ENCODE results near the gene KRTAP11-1.

The KRTAP11-1 gene

GRCh38 chr21:30881480-30881879, at the start of gene KRTAP11-1:
Gene KRTAP11-1 (minus strand): TSS chr21:30881580. CDS start chr21:30881524, 56 bp downstream.
- Histone ChIP-seq H3K9me3 (ENCODE audit: control insufficient read depth, insufficient read depth, low read length) (no peaks in the 10 kb centered on the region), H3K9ac (ENCODE audit: low read depth, low read length) (no peak within 1 kb of the TSS), H3K4me1 (ENCODE audit: control insufficient read depth, insufficient read depth, low read length) (no peaks in the 10 kb centered on the region), H3K36me3 (ENCODE audit: control insufficient read depth, insufficient read depth, low read length) (no peaks in the 10 kb centered on the region), H3K4me3 (ENCODE audit: low read depth, low read length) (no peak within 1 kb of the TSS), H3K27me3 (ENCODE audit: control insufficient read depth, insufficient read depth, low read length) (no peaks in the 10 kb centered on the region), H3K27ac (ENCODE audit: low read depth, low read length) (no peak within 1 kb of the TSS)

GRCh38 chr21:30924146-30924700, 42.8 kb upstream of the KRTAP11-1 start:
- Histone ChIP-seq H3K9me3 (ENCODE audit: control insufficient read depth, insufficient read depth, low read length) (no peaks in the 10 kb centered on the region), H3K4me1 (ENCODE audit: control insufficient read depth, insufficient read depth, low read length) (no peaks in the 10 kb centered on the region)

GRCh38 chr21:30921129-30921528, 39.7 kb upstream of the KRTAP11-1 start:
- Histone ChIP-seq H3K9ac (ENCODE audit: low read depth, low read length) (no peak overlapping the region), H3K4me1 (ENCODE audit: control insufficient read depth, insufficient read depth, low read length) (no peaks in the 10 kb centered on the region), H3K9me3 (ENCODE audit: control insufficient read depth, insufficient read depth, low read length) (no peaks in the 10 kb centered on the region), H3K4me3 (ENCODE audit: low read depth, low read length) (no peak overlapping the region), H3K27me3 (ENCODE audit: control insufficient read depth, insufficient read depth, low read length) (no peaks in the 10 kb centered on the region), H3K27ac (ENCODE audit: low read depth, low read length) (no peak overlapping the region), H3K36me3 (ENCODE audit: control insufficient read depth, insufficient read depth, low read length) (no peaks in the 10 kb centered on the region)

More at GRCh38 chr21:30924146-30924700, 42.8 kb upstream of the KRTAP11-1 start:
- no peak overlapping the region for H3K27ac ChIP-seq (ENCODE audit: low read depth, low read length)
- H3K4me3 ChIP-seq (ENCODE audit: low read depth, low read length): no peak overlapping the region
- no peaks in the 10 kb centered on the region for H3K27me3 ChIP-seq (ENCODE audit: control insufficient read depth, insufficient read depth, low read length)
- H3K9ac ChIP-seq (ENCODE audit: low read depth, low read length): no peak overlapping the region
- H3K36me3 ChIP-seq (ENCODE audit: control insufficient read depth, insufficient read depth, low read length): no peaks in the 10 kb centered on the region

GRCh38 chr21:30917557-30917956, 36.2 kb upstream of the KRTAP11-1 start:
- Histone ChIP-seq H3K27me3 (ENCODE audit: control insufficient read depth, insufficient read depth, low read length) (no peaks in the 10 kb centered on the region), H3K9me3 (ENCODE audit: control insufficient read depth, insufficient read depth, low read length) (no peaks in the 10 kb centered on the region), H3K36me3 (ENCODE audit: control insufficient read depth, insufficient read depth, low read length) (no peaks in the 10 kb centered on the region), H3K9ac (ENCODE audit: low read depth, low read length) (no peak overlapping the region), H3K4me1 (ENCODE audit: control insufficient read depth, insufficient read depth, low read length) (no peaks in the 10 kb centered on the region), H3K4me3 (ENCODE audit: low read depth, low read length) (no peak overlapping the region), H3K27ac (ENCODE audit: low read depth, low read length) (no peak overlapping the region)

- no peaks in the 10 kb centered on the region for H3K27me3 ChIP-seq (ENCODE audit: control insufficient read depth, insufficient read depth, low read length)
- no peak overlapping the region for H3K27ac ChIP-seq (ENCODE audit: low read depth, low read length)
- no peak overlapping the region for H3K9ac ChIP-seq (ENCODE audit: low read depth, low read length)
- no peaks in the 10 kb centered on the region for H3K9me3 ChIP-seq (ENCODE audit: control insufficient read depth, insufficient read depth, low read length)
- H3K4me1 ChIP-seq (ENCODE audit: control insufficient read depth, insufficient read depth, low read length): peaks cover 27% of the 10 kb centered on the region
- no peak overlapping the region for H3K4me3 ChIP-seq (ENCODE audit: low read depth, low read length)
- no peaks in the 10 kb centered on the region for H3K36me3 ChIP-seq (ENCODE audit: control insufficient read depth, insufficient read depth, low read length)
These were observed 19.5 kb upstream of the KRTAP11-1 start for GRCh38 chr21:30900881-30901280.

GRCh38 chr21:30882866-30883597, 1.7 kb upstream of the KRTAP11-1 start:
- Histone ChIP-seq H3K27ac (ENCODE audit: low read depth, low read length) (no peak overlapping the region), H3K27me3 (ENCODE audit: control insufficient read depth, insufficient read depth, low read length) (no peaks in the 10 kb centered on the region), H3K4me1 (ENCODE audit: control insufficient read depth, insufficient read depth, low read length) (no peaks in the 10 kb centered on the region), H3K9me3 (ENCODE audit: control insufficient read depth, insufficient read depth, low read length) (no peaks in the 10 kb centered on the region), H3K36me3 (ENCODE audit: control insufficient read depth, insufficient read depth, low read length) (no peaks in the 10 kb centered on the region), H3K9ac (ENCODE audit: low read depth, low read length) (no peak overlapping the region), H3K4me3 (ENCODE audit: low read depth, low read length) (no peak overlapping the region)

- H3K27me3 ChIP-seq (ENCODE audit: control insufficient read depth, insufficient read depth, low read length): no peaks in the 10 kb centered on the region
- H3K36me3 ChIP-seq (ENCODE audit: control insufficient read depth, insufficient read depth, low read length): no peaks in the 10 kb centered on the region
- no peak overlapping the region for H3K9ac ChIP-seq (ENCODE audit: low read depth, low read length)
- no peak overlapping the region for H3K27ac ChIP-seq (ENCODE audit: low read depth, low read length)
- H3K4me3 ChIP-seq (ENCODE audit: low read depth, low read length): no peak overlapping the region
- H3K4me1 ChIP-seq (ENCODE audit: control insufficient read depth, insufficient read depth, low read length): no peaks in the 10 kb centered on the region
- H3K9me3 ChIP-seq (ENCODE audit: control insufficient read depth, insufficient read depth, low read length): no peaks in the 10 kb centered on the region
These were observed 466 bp downstream of the KRTAP11-1 start for GRCh38 chr21:30880914-30881313.

- Histone ChIP-seq H3K27ac (ENCODE audit: low read depth, low read length) (no peak overlapping the region), H3K4me1 (ENCODE audit: control insufficient read depth, insufficient read depth, low read length) (no peaks in the 10 kb centered on the region), H3K9ac (ENCODE audit: low read depth, low read length) (no peak overlapping the region), H3K36me3 (ENCODE audit: control insufficient read depth, insufficient read depth, low read length) (no peaks in the 10 kb centered on the region), H3K27me3 (ENCODE audit: control insufficient read depth, insufficient read depth, low read length) (no peaks in the 10 kb centered on the region), H3K9me3 (ENCODE audit: control insufficient read depth, insufficient read depth, low read length) (no peaks in the 10 kb centered on the region), H3K4me3 (ENCODE audit: low read depth, low read length) (no peak overlapping the region)
These were observed 6.9 kb downstream of the KRTAP11-1 start for GRCh38 chr21:30874526-30874925.

- no peaks in the 10 kb centered on the region for H3K4me1 ChIP-seq (ENCODE audit: control insufficient read depth, insufficient read depth, low read length)
- H3K9me3 ChIP-seq (ENCODE audit: control insufficient read depth, insufficient read depth, low read length): no peaks in the 10 kb centered on the region
- H3K9ac ChIP-seq (ENCODE audit: low read depth, low read length): no peak overlapping the region
- H3K27me3 ChIP-seq (ENCODE audit: control insufficient read depth, insufficient read depth, low read length): no peaks in the 10 kb centered on the region
- no peak overlapping the region for H3K4me3 ChIP-seq (ENCODE audit: low read depth, low read length)
- H3K36me3 ChIP-seq (ENCODE audit: control insufficient read depth, insufficient read depth, low read length): no peaks in the 10 kb centered on the region
- H3K27ac ChIP-seq (ENCODE audit: low read depth, low read length): no peak overlapping the region
These were observed 33.5 kb downstream of the KRTAP11-1 start for GRCh38 chr21:30847627-30848500.

- no peaks in the 10 kb centered on the region for H3K27me3 ChIP-seq (ENCODE audit: control insufficient read depth, insufficient read depth, low read length)
- no peak overlapping the region for H3K9ac ChIP-seq (ENCODE audit: low read depth, low read length)
- no peaks in the 10 kb centered on the region for H3K9me3 ChIP-seq (ENCODE audit: control insufficient read depth, insufficient read depth, low read length)
- H3K36me3 ChIP-seq (ENCODE audit: control insufficient read depth, insufficient read depth, low read length): no peaks in the 10 kb centered on the region
- no peak overlapping the region for H3K4me3 ChIP-seq (ENCODE audit: low read depth, low read length)
- no peak overlapping the region for H3K27ac ChIP-seq (ENCODE audit: low read depth, low read length)
- no peaks in the 10 kb centered on the region for H3K4me1 ChIP-seq (ENCODE audit: control insufficient read depth, insufficient read depth, low read length)
These were observed 38.4 kb downstream of the KRTAP11-1 start for GRCh38 chr21:30842990-30843389.

GRCh38 chr21:30839304-30839703, 42.1 kb downstream of the KRTAP11-1 start:
- Histone ChIP-seq H3K9ac (ENCODE audit: low read depth, low read length) (no peak overlapping the region), H3K27me3 (ENCODE audit: control insufficient read depth, insufficient read depth, low read length) (no peaks in the 10 kb centered on the region), H3K36me3 (ENCODE audit: control insufficient read depth, insufficient read depth, low read length) (no peaks in the 10 kb centered on the region), H3K4me1 (ENCODE audit: control insufficient read depth, insufficient read depth, low read length) (no peaks in the 10 kb centered on the region), H3K27ac (ENCODE audit: low read depth, low read length) (no peak overlapping the region), H3K4me3 (ENCODE audit: low read depth, low read length) (no peak overlapping the region), H3K9me3 (ENCODE audit: control insufficient read depth, insufficient read depth, low read length) (no peaks in the 10 kb centered on the region)
